H9 (cell line): ENCODE results near the gene KRT35. TPM values are rescaled to one million over a fixed set of nuclear protein-coding genes. Genes with fewer than 3 reads are reported as not detected.

Experiments used
- DNase-seq: peaks from one replicate; pipeline ENCODE4 v3.0.0-alpha.2; 2017
- H2AFZ ChIP-seq: one replicate; pipeline ENCODE4 v1.6.1; 2013; ENCODE audit warnings: mild to moderate bottlenecking, low read length, control low read depth, moderate library complexity
- H2AK5ac ChIP-seq: 2 replicates; pipeline ENCODE4 v1.6.1; 2013; ENCODE audit warnings: low read length, control low read depth, mixed read lengths; ENCODE audit not compliant: insufficient read length
- H2BK120ac ChIP-seq: one replicate; pipeline ENCODE4 v1.6.1; 2013; ENCODE audit warnings: low read depth, mild to moderate bottlenecking, low read length, control low read depth, inconsistent platforms; ENCODE audit not compliant: poor library complexity, severe bottlenecking
- H2BK12ac ChIP-seq: 2 replicates; pipeline ENCODE4 v1.6.1; 2013; ENCODE audit warnings: low read length, control low read depth, mixed read lengths, low read depth; ENCODE audit not compliant: insufficient read length
- H2BK15ac ChIP-seq: 2 replicates; pipeline ENCODE4 v1.6.1; 2013; ENCODE audit warnings: low read depth, low read length, control low read depth
- H2BK20ac ChIP-seq: one replicate; pipeline ENCODE4 v1.6.1; 2013; ENCODE audit warnings: low read depth, mild to moderate bottlenecking, low read length, control low read depth, inconsistent platforms; ENCODE audit not compliant: poor library complexity, severe bottlenecking
- H2BK5ac ChIP-seq: 2 replicates; pipeline ENCODE4 v1.6.1; 2013; ENCODE audit warnings: low read length, control low read depth, mixed read lengths; ENCODE audit not compliant: insufficient read length
- H3K14ac ChIP-seq: 2 replicates; pipeline ENCODE4 v1.6.1; 2013; ENCODE audit warnings: low read length, control low read depth; ENCODE audit not compliant: insufficient read depth
- H3K18ac ChIP-seq: 2 replicates; pipeline ENCODE4 v1.6.1; 2013; ENCODE audit warnings: low read depth, mild to moderate bottlenecking, mixed read lengths, low read length, control low read depth; ENCODE audit not compliant: insufficient read length
- H3K23ac ChIP-seq: 2 replicates; pipeline ENCODE4 v1.6.1; 2013; ENCODE audit warnings: low read length, control low read depth, mixed read lengths, low read depth; ENCODE audit not compliant: insufficient read length
- H3K23me2 ChIP-seq: 2 replicates; pipeline ENCODE4 v1.6.1; 2013; ENCODE audit warnings: low read depth, mild to moderate bottlenecking, mixed read lengths, low read length, control low read depth; ENCODE audit not compliant: insufficient read length, poor library complexity, severe bottlenecking
- H3K27ac ChIP-seq: 2 replicates; pipeline ENCODE4 v1.5.1; 2013; ENCODE audit warnings: low read length, control low read depth, mixed read lengths, low read depth; ENCODE audit not compliant: insufficient read length
- H3K27me3 ChIP-seq: 2 replicates; pipeline ENCODE4 v1.6.1; 2013; ENCODE audit warnings: low read length, control low read depth, inconsistent platforms; ENCODE audit not compliant: insufficient read depth
- H3K4ac ChIP-seq: 2 replicates; pipeline ENCODE4 v1.6.1; 2013; ENCODE audit warnings: low read depth, mild to moderate bottlenecking, control low read depth, inconsistent platforms, low read length, moderate library complexity
- H3K4me1 ChIP-seq: 2 replicates; pipeline ENCODE4 v1.6.1; 2013; ENCODE audit warnings: low read length, control low read depth, inconsistent platforms; ENCODE audit not compliant: insufficient read depth
- H3K4me2 ChIP-seq: 2 replicates; pipeline ENCODE4 v1.6.1; 2013; ENCODE audit warnings: low read length, control low read depth, mixed read lengths; ENCODE audit not compliant: insufficient read length, insufficient read depth
- H3K56ac ChIP-seq: 2 replicates; pipeline ENCODE4 v1.6.1; 2013; ENCODE audit warnings: low read depth, mild to moderate bottlenecking, mixed read lengths, low read length, control low read depth; ENCODE audit not compliant: insufficient read length
- H3K79me1 ChIP-seq: 2 replicates; pipeline ENCODE4 v1.6.1; 2013; ENCODE audit warnings: low read depth, mild to moderate bottlenecking, moderate library complexity, low read length, control low read depth, inconsistent platforms; ENCODE audit not compliant: insufficient read depth, poor library complexity, severe bottlenecking
- H3K79me2 ChIP-seq: 2 replicates; pipeline ENCODE4 v1.6.1; 2013; ENCODE audit warnings: low read length, control low read depth, inconsistent platforms; ENCODE audit not compliant: insufficient read depth
- H3K9ac ChIP-seq: 2 replicates; pipeline ENCODE4 v1.6.1; 2013; ENCODE audit warnings: low read length, control low read depth, mixed read lengths; ENCODE audit not compliant: insufficient read length; ENCODE audit errors: extremely low read depth
- H3K9me3 ChIP-seq: one replicate; pipeline ENCODE4 v1.6.1; 2013; ENCODE audit warnings: low read depth, low read length, inconsistent platforms; ENCODE audit not compliant: control insufficient read depth
- H3T11ph ChIP-seq: one replicate; pipeline ENCODE4 v1.6.1; 2013; ENCODE audit warnings: mild to moderate bottlenecking, low read length, control low read depth, inconsistent platforms
- H4K20me1 ChIP-seq: one replicate; pipeline ENCODE4 v1.6.1; 2013; ENCODE audit not compliant: control insufficient read depth, insufficient read length, insufficient read depth
- H4K5ac ChIP-seq: 2 replicates; pipeline ENCODE4 v1.6.1; 2013; ENCODE audit warnings: low read depth, mild to moderate bottlenecking, mixed read lengths, low read length, control low read depth; ENCODE audit not compliant: insufficient read length
- H4K8ac ChIP-seq: replicated peaks from 2 replicates; pipeline ENCODE4 v1.6.1; 2013; ENCODE audit warnings: low read length, control low read depth, mixed read lengths, low read depth; ENCODE audit not compliant: insufficient read length
- H4K91ac ChIP-seq: 2 replicates; pipeline ENCODE4 v1.6.1; 2013; ENCODE audit warnings: low read depth, mild to moderate bottlenecking, moderate library complexity, mixed read lengths, low read length, control low read depth; ENCODE audit not compliant: insufficient read length
- H3K27ac Mint-ChIP-seq, 3 experiments: 2 replicates in 2 of 3; 3 replicates in 1 of 3; pipeline ENCODE4 v1.8.0; 2020 to 2021; ENCODE audit warnings: mixed read lengths in 3 of 3, mild to moderate bottlenecking in 1 of 3, moderate library complexity in 1 of 3
- H3K27me3 Mint-ChIP-seq: 2 replicates; pipeline ENCODE4 v1.8.0; 2021; ENCODE audit warnings: low read depth, mild to moderate bottlenecking, moderate library complexity, mixed read lengths
- H3K36me3 Mint-ChIP-seq, 3 experiments: 2 replicates in 2 of 3; 3 replicates in 1 of 3; pipeline ENCODE4 v1.8.0; 2020 to 2021; ENCODE audit warnings: low read depth in 3 of 3, mixed read lengths in 3 of 3; ENCODE audit not compliant: insufficient read depth in 1 of 3
- H3K4me1 Mint-ChIP-seq, 2 experiments: 2 replicates each; pipeline ENCODE4 v1.8.0; 2020; ENCODE audit warnings: mixed read lengths in 2 of 2
- H3K4me3 Mint-ChIP-seq, 2 experiments: 2 replicates in 1 of 2; 3 replicates in 1 of 2; pipeline ENCODE4 v1.8.0; 2020 to 2021; ENCODE audit warnings: mild to moderate bottlenecking in 2 of 2, mixed read lengths in 2 of 2, moderate library complexity in 1 of 2
- H3K9me3 Mint-ChIP-seq, 2 experiments: 2 replicates in 1 of 2; 3 replicates in 1 of 2; pipeline ENCODE4 v1.8.0; 2020; ENCODE audit warnings: mild to moderate bottlenecking in 2 of 2, mixed read lengths in 2 of 2, moderate library complexity in 1 of 2
- CTCF ChIP-seq: fragments of 200-600 bp; sonication (generic); conservative IDR thresholded peaks from 3 replicates; pipeline ENCODE4 v1.8.0; 2021; ENCODE audit warnings: antibody characterized with exemption, mild to moderate bottlenecking
- WGBS: extraction: QIAGEN DNeasy Blood & Tissue Kit; methylation state at CpG from one replicate; pipeline ENCODE4 v1.1.7; 2013; ENCODE audit warnings: missing lambda C conversion rate, low lambda C conversion rate, mixed read lengths; ENCODE audit not compliant: insufficient read length; ENCODE audit errors: extremely low coverage; 5-methylcytosine and 5-hydroxymethylcytosine counted together
- total RNA-seq: library from RNA; stranded (reverse); gene quantifications from 2 replicates; pipeline ENCODE4 v1.2.1, GENCODE V29; 2021

Gene KRT35
- total RNA-seq, 1 experiment from 2014 or later = not detected

- Histone ChIP-seq H3K79me1 (no peaks in the 10 kb centered on the region), H4K5ac (no peak overlapping the region), H2BK15ac (no peak overlapping the region), H3K79me2 (no peaks in the 10 kb centered on the region), H3K9ac (no peak overlapping the region), H3K4me1 (no peaks in the 10 kb centered on the region), H3K23ac (no peak overlapping the region), H2BK12ac (no peak overlapping the region), H4K20me1 (no peaks in the 10 kb centered on the region), H2AFZ (no peak overlapping the region), H4K91ac (no peak overlapping the region), H2BK120ac (no peak overlapping the region), H3K27me3 (no peaks in the 10 kb centered on the region), H3K18ac (no peak overlapping the region), H3T11ph (no peak overlapping the region), H3K14ac (no peak overlapping the region), H3K4me2 (no peak overlapping the region), H3K27ac (no peak overlapping the region), H2BK5ac (no peak overlapping the region), H3K4ac (no peak overlapping the region), H3K9me3 (no peaks in the 10 kb centered on the region), H4K8ac (no peak overlapping the region), H3K23me2 (no peaks in the 10 kb centered on the region), H2BK20ac (no peak overlapping the region), H3K56ac (no peak overlapping the region), H2AK5ac (no peak overlapping the region)
- DNase-seq = no peak
- Mint-ChIP-seq H3K4me3 (no peak overlapping the region), H3K36me3 (no peaks in the 10 kb centered on the region), H3K4me1 (no peaks in the 10 kb centered on the region), H3K9me3 (peaks cover 9% of the 10 kb centered on the region in 2 experiments; a peak in 3 of 5 replicates), H3K27me3 (peaks cover 8% of the 10 kb centered on the region), H3K27ac (no peak overlapping the region)
- WGBS = no CpG with 5 or more reads among the region's 4 CpGs
- no peak for TF ChIP-seq CTCF
Measured at GRCh38 chr17:41467561-41467960, 13.4 kb downstream of the KRT35 start.
